HL-60/S4 treated with phorbol 12-myristate 13-acetate at 8.2 ng/mL for 4 days and 3 days (cell line): ENCODE measurements around the gene NXF1.

Experiments
- in situ Hi-C: fragments of 300-500 bp; cut with MboI; formaldehyde crosslinking; loops from 2 replicates; pipeline ENCODE4 v1.15.0; 2022; ENCODE audit warnings: low sequenced_read_pairs

Gene NXF1

DNA sequence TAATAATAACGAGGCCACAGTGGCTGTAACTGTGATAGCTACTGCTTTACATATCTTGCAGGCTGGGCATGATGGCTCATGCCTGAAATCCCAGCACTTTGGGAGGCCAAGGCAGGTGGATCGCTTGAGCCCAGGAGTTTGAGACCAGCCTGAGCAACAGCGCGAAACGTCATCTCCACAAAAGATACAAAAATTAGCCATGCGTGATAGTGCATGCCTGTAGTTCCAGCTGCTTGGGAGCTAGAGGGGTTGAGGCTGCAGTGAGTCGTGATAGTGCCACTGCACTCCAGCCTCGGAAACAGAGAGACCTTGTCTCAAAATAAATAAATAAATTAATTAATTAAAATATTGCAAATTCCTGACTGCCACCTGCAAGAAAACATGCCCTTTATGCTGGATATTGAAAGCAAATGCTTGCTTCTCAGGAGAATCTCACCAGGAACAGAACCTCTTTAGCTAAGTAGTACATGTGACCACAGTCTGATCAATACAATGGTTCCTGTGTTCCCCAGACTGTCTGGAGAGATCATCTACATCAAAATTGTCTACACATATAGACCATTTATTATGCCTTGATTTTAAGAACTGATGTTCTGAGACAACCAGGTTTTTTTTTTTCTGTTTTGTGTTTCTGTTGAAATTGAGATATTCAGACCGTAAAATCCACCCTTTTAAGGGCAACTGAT lies 57.6 kb downstream of the NXF1 start:
- in situ Hi-C loops, result no loop called here
